Measurements from ENCODE around the gene CREB5.
"Not testable (repeated sequence)": the region's sequence is repeated elsewhere in the genome, so short reads cannot be mapped to it uniquely, and the experiment has no call there.

CREB5 gene

DNA sequence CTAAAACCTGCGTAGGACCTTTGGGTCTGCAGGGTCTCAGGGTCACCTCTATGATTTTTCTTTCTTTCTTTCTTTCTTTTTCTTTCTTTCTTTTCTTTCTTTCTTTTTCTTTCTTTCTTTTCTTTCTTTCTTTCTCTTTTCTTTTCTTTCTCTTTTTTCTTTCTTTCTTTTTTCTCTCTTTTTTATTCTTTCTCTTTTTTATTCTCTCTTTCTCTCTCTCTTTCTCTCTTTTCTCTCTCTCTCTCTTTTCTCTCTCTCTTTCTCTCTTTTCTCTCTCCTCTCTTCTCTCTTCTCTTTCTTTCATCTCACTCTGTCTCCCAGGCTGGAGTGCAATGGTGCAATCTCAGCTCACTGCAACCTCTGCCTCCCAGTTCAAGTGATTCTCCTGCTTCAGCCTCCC lies 139.4 kb downstream of the CREB5 start:
- FAIRE-seq, result not testable (repeated sequence)

DNA sequence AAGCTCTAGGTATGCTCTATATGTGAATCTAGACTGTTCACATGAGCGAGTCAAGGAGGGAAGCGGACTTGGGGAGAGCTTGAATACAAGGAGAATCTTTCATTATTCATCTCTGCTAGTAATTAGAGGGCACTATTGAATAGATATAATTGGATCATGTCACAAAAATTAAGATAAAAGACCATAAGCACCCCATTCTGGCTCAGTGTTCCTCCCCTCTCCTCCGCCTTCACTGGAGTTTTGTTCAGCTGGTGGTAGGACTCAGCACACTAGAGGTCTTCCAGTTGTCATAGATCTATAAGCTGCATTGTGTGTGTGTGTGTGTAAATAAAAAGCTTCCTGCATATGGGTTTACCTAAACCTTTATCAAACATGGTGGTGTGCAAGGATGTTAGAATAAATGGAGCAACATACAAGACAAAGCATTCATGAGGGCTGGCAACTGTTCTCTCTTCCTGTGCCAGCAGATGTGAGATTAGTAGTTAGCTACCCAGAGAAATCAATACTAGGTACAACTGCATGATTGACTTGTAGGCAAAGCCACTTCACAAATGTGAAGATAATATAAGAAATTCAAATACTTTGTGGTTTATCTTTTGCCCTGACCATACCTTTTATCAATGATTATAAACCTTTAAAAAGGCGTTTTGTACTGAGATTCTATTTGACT lies 142.6 kb downstream of the CREB5 start:
- no peak for FAIRE-seq

DNA sequence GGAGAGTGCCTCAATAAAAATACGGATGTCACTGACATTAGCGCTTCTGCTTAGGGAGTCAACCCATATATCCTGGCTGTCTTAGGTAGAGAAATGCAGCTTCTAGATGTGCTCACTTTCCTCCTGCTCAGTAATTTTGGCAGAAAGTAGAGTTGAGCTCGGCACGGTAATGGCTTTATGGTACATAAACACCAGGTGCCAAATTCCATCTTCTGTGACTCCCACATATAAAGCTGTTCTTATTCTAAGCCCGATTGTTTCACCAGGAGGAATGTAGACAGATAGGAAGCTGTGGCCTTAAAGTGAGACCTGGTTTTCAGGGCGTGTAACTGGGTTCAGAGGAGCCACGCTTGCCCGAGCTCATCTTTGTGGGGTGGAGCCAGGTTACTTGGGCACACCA lies 143.7 kb downstream of the CREB5 start:
- FAIRE-seq, result no peak

DNA sequence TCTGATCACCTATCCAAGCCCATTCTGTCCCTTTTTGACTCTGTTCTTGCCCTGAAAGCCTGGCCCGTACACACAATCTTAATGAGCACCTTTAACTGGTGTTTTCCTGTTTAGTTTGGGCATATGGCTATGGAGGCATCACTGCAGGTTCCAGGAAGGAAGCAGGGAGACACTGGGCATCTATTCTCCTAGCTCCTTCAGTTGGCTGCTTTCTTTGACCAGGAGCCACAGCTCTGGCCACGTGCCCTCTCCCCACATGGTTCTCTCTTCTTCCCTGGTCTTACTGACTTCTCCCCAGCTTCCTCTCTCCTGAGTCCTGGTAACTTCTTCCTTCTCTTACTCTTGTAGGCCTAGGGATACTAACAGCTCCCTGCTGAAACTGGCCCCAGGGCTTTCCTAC lies 144.4 kb downstream of the CREB5 start:
- no peak for FAIRE-seq

DNA sequence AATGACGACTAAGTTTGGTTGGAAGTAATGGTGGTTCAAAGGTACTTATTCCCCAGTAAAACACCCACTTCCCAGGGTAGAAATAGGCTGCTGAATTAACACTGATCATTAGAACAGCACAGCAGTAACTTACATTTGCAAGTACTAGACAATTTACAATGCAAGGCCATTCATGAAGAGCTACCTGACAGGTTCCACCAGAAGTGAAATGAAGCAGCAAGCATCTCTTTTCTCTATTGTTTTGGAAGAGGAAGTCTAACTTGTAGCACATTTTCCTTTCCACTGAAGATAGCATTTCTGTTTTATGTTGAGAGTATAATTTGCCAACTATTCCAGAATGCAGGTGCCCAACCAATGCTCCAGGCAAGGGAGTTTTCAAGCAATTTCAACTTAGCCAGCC lies 145.9 kb downstream of the CREB5 start:
- FAIRE-seq, result no peak

DNA sequence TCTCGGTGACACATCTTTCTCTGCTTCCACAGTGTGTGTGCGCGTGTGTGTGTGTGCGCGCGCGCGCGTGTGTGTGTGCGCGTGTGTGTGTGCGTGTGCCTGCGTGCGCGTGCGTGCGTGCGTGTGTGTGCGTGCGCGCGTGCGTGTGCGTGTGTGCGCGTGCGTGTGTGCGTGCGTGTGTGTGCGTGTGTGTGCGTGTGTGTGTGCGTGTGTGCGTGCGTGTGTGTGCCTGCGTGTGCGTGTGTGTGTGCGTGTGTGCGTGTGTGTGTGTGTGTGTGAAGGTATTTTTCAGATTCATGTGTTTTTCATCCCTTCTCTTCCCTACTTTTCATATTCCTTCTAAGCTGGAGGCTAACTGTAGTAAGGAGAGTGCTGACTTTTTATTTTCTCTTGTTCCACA lies 148.4 kb downstream of the CREB5 start:
- no peak for FAIRE-seq

DNA sequence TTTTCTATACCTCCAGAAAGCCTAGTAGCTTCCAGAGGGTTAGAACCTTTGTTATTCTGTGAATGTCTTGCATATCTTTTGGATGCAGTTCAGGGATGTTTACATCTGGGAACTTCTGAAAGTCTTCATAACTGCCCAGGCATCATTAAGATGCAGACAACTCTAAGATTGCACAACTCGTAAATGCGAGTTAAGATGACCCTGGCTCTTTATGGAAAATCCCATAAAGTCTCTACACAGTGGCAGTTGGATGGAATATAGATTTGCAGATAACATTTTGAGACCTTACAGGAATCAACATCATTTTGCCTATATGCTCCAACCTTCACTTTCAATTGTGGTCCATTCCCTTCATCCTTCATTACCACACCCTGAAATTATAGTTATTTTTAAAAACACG lies 151.7 kb downstream of the CREB5 start:
- no peak for FAIRE-seq

DNA sequence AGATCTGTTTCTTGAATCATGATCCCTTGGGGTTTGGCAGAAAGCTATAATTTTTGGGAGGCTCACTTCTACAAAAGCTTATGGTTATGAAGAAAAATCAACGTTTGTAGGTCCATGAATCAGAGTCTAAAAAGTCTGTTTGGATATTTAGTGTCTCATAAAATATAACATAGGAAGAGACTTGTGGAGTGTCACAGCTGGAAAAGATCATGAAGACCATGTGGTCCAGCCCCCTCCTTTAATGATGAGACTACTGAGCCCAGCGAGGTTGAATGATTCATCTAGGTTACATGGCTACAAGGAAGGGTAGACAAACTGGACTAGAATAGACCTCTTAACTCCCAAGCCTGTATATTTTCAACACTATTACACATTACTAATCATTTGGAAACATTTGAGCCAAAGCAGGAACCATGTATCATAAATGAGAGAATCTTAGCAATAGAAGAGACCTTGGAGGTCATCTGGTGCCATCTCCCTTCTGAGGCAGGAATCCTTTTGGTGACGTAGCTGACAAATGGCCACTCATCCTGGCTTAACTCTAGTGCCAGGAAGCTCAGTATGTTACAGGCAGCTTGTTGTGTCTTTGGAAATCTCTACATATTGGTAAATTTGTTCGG lies 152.5 kb downstream of the CREB5 start:
- FAIRE-seq, result no peak

DNA sequence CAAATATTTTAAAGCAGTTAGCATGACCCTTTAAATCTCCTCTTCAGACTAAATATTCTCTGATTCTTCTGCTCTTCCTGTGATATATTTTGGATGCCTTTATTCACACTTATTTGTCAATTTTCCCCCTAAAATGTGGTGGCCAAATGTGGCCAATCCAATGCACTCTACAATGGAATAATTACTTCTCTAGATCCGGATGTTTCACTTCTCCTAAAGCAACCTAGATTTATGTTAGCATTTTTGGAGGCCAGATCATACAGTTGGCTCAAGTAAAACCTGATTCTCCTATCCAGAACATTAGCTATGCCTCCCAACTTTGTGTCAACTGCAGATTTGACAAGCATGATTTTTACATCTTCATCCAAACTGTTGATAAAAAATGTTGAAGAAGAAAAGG lies 153.7 kb downstream of the CREB5 start:
- FAIRE-seq, result no peak

DNA sequence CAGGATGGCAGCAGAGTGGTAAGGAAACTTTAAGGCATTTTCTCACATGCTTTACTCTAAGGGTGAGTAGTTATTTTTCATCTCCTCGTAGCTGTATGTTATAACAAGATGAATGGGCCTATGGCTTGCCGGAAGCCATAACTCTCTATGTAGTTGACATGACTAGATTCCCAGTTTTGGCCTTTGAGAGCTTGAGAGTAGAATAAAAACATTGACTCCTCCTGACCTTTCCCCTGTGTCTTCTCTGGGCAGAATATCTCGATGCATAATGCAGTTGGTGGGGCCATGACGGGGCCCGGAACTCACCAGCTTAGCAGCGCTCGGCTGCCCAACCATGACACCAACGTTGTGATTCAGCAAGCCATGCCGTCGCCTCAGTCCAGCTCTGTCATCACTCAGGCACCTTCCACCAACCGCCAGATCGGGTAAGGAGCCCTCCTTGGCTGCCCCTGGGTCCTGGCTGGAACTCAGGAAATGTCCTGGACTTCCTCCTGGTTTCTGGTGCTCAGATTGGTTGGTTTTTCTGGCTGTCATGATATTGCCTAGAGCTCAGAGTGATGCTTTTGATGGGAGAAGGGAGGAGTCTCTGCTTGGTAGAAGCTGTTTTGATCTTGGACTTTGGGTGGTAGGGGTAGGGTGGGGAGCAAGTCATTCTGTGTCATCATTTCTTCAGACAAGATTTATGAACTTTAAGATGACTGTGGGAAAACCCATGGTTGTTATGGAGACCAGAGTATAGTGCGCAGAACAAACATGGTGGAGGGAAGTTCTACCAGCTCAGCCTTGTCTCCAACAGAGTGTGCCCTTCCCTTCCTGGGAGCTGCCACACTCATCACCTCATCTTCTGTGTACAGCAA lies 158.0 kb downstream of the CREB5 start:
- FAIRE-seq, result no peak

DNA sequence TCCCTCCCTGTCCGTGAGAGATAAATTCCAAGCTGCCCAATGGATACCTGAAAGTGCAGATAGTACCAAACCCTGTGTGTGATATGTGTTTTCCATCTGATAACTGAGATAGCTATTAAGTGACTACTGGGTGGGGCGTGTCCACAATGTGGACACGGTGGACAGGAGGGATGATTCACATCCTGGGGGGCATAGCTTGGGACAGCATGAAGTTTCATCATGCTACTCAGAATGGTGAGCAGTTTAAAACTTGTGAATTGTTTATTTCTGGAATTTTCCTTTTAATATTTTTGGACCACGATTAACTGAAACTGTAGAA lies 158.6 kb downstream of the CREB5 start:
- no peak for FAIRE-seq

DNA sequence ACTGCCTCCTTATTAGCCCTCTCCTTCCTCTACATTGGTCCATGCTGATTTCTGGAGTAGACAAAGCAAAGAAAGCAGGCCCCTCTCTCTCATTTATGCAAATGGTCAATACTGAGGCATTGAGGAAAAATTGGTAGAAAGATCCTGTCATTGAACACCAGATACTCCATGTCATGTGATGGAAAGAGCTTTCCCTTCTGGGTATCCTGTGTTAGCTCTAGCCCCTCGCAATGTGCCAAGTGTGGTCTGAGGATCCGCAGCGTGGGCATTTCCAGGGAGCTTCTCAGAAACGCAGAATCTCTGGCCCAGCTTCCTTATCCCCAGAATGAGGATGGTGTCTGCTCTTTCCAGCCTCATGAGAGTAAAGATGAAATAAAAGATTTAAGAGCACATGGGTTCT lies 159.1 kb downstream of the CREB5 start:
- no peak for FAIRE-seq

DNA sequence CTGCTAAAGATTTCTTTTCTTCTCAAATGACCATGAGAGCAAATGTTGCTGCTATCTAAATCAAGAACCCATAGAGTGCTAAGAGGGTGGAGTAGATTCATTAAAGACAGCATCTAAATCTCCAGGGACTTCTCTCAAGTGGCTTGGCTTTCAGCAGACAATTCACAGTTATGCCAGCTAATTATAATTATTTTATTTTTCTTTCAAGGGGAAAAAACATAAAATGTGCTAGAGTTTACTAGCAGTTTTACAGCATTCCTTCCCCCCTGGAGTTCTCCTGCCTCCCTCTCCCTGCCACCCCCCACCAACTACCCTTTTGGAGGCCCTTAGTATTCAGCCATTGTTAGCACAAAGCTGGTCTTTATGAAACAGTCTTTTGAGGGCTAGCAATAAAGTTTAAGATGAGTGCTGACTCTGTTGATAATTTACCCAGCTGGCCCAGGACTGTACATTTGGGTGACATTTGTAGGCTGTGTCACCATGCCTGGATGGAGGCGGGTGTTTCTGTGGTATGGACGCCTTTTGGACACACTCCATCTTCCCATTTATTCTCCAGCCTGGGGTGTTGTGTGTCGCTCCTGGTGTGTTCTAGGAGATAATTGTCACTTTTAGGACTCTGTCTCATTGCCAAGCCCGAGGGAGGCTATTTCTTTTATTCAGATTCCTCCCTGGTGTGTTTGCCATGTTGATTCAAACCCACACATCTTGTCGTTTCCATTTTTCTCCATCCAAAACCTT lies 160.2 kb downstream of the CREB5 start:
- FAIRE-seq, result no peak

DNA sequence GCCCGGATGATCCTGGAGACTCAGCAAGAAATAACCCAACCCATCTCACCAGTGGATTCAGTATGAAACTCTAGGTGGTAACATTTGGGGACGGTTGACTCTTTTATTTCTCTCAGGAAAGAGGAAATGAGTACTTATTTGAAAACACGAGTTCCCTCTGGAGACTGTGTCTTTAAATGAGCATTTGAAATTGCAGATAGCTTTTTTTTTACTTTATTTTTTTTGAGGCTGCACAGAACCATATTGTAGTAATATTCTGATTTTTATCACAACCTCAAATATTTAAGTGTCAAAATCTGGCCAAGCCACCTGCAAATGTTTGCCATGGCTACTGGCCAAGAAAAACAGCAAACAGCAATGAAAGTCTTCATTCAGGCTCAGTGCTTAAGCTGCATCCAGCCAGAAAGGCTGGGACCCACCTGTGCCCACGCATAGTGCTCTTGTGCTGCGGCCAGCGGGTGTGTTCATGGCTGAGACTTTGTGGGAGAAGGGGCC lies 160.8 kb downstream of the CREB5 start:
- no peak for FAIRE-seq

DNA sequence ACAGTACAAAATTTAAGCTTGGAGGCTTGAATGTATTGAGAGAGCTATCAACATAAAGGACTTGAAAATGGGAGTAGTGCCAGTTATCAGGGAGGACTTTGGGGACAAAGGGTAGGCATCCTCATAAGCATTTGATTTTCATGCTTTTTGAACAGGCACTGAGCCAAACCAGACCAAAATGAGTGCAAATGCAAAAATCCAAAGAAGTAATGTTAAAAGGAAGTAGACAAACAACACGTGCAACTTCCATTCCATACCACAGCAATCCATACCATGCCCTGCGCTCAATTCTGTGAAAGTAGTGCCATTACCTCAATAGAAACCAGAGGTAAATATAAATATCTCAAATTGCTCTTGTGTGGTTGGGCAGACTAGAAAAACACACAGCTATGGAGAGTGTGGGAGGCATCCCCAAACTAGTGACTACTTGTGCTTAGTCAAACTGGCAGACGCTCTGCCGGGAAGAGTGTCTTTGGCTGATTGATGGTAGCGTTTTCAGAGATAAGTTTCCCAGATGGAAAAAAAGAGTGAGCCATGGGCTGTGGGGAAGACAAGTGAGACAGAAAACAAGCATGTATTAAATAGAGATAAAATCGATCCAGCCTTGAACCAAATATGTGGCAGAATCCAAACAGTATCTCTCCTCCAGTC lies 161.5 kb downstream of the CREB5 start:
- no peak for FAIRE-seq

DNA sequence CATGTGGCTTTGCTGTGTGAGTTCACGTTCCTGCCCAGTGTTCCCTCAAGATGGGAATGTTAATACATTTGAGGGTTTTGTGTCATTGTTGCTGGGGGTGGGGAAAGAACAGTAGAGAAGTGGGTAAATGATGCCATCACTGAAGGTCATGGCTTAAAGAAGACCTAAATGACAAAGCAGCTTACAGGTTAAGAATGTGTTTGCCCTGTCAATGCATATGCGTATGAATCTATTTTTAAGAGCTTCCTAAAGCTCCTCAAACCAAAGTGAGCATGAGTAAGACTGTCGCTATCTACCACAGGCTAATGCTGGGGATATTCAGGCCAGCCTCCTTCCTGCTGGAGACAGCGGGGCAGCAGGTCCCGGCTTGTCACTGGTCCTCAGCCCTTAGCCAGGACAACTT lies 162.9 kb downstream of the CREB5 start:
- FAIRE-seq, result no peak

DNA sequence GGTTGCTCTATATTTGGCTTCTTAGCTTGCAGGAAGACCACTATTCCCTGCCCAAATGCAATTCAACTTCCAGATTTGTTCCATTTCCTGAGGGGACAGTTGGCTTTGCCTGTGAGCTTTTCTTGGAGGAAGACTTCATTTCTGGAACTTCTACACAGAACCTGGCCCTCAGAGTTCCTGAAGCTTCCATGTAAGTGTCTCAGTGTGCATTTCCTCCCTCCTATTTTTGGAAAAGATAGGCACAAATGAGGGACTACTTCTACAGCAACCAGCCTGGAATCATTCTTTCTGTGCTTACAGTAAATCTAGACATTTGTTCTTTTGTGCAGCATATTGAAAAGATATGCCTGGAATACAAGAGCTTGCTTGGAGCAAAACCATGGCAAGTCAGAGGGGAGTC lies 164.3 kb downstream of the CREB5 start:
- no peak for FAIRE-seq

DNA sequence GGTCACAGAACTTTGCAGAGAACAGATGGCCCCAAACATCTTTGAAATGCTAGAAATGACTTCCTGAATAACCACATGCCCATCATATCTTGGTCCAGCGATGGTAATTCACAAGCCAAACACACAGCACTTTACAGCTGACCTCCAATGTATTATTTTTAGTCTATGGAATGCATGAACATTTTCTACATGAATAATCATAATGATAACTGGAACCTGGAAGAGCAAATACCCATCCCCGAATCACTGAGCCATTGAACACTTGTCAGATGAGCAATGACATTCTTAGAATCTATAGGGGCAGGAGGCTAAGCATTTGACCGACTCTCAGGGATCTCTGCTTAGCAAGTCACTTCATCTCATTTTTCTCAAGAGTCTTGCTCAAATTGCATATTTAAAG lies 167.3 kb downstream of the CREB5 start:
- FAIRE-seq, result no peak

DNA sequence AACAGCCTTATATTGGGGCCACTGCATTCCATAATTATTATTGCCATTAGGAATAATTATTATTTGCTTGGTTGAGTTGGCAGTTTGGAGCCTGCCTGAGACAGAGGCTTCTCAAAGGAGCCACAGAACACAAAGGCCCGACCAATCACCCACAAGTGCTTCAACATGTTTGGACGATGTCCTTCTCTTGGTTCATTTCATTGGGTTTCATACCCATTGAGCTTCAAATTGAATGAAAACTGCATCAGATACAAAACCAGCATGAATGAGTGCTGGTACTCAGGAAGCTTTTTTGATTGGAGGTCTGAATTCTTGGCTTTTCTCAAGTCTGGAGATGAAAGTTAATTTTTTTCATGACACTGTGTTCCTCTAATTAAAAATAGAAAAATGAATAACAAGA lies 168.3 kb downstream of the CREB5 start:
- no peak for FAIRE-seq

DNA sequence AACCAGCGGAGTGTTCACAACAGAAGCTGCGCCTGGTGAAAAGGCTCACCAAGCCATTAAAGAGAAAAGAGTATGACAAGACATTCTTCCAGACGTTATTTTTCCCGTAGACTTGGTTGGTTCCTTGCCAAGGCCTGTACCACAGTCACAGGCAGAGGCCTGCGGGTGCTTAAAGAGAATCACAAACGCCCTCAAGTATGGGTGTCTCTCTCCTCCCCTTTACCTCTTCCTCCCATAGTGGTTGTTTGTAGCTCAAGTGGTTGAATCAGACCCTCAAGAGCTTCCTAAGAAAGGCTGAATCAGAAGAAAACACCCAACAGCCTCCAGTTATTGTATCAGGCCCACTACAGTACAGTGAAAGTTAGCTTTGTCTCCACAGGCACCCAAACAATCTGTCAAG lies 169.0 kb downstream of the CREB5 start:
- no peak for FAIRE-seq

DNA sequence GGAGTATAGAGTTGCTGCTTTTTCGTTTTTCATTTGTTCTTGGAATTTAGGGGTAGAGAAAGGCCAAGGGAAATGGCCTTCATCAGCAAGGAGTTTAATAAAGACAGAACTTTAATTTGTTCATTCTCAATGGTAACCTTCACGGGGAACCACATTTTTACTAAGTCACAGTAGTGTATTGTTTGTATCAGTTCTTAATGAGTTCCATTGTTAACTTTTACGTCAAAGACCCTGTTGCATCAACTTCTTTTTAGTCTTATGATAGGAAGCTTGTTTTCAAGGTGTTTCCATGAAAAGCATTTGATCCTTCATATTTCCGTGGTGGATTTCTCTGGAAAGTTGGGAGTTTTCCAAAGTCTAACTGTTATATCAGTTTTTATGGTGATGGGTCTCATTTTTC lies 169.9 kb downstream of the CREB5 start:
- FAIRE-seq, result no peak

DNA sequence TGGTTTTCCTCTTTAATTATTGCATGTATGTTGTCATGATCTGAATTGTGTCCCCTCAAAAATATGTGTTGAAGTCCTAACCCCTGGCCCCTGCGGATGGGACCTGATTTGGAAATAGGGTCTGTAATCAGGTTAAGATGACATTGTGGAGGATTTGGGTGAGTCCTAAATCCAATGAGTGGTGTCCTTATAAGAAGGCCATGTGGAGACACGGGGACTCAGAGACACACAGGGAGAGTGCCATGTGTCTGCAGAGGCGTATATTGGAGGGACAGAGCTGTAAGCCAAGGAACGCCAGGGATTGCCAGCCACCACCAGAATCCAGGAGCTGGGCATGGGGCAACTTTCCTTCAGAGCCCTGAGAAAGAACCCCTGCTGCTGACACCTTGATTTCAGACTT lies 171.9 kb downstream of the CREB5 start:
- FAIRE-seq, result no peak

DNA sequence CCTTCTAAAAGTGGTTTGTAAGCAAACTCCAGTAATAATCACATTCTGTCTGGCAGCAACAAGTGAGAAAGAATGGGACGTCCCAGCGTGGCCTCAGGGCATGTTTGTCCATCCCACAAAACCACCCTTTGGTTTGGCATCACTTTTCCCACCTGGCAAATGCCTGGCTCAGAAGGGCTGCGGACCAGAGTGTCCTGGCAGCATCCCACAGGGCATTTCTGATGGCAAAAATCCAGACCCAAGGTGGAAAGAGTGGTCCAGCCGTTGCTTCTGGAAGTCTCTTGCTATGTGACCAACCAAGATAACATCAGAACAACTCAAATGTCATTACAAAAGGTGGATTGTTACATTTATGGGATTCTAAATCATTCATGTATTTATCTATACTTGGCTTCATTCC lies 174.4 kb downstream of the CREB5 start:
- FAIRE-seq, result no peak

All from TTC549 (cell line).